ENCODE results near the gene RAP1GAP. TPM values are rescaled to one million over a fixed set of nuclear protein-coding genes. Genes with fewer than 3 reads are reported as not detected.

The RAP1GAP gene
- total and polyA plus RNA-seq, 4 donors: 8.6 to 23.1 (median 11.3) TPM

GRCh38 chr1:21623410-21623961 is 45.7 kb downstream of the RAP1GAP start:
- peaks cover 21 to 49% (median 46%) of the 10 kb centered on the region in 4 donors for H3K4me1 ChIP-seq (ENCODE audit: control insufficient read depth in 4 of 4, insufficient read depth in 4 of 4, low read length in 3 of 4)
- H3K36me3 ChIP-seq (ENCODE audit: control insufficient read depth in 4 of 4, insufficient read depth in 3 of 4, low read depth in 1 of 4, low read length in 3 of 4): no peaks in the 10 kb centered on the region
- H3K27me3 ChIP-seq (ENCODE audit: control insufficient read depth in 4 of 4, insufficient read depth in 4 of 4, low read length in 3 of 4): no peaks in the 10 kb centered on the region
- WGBS: 31% methylated on average over 10 of the region's 10 CpGs
- no peaks in the 10 kb centered on the region for H3K9me3 ChIP-seq (ENCODE audit: control insufficient read depth in 4 of 4, low read length in 3 of 4)
- peak; percentile 68 for DNase-seq (ENCODE audit: low spot score)
- TF ChIP-seq HNF4G (IDR thresholded peaks at IDR 0.05) (no peak), TAF1 (conservative IDR thresholded peaks at IDR 0.05) (no peak), FOXA2 (IDR thresholded peaks at IDR 0.05) (peak; percentile 83), RXRA (IDR thresholded peaks at IDR 0.05) (peak; percentile 35 to 88), RAD21 (IDR thresholded peaks at IDR 0.05) (peak in 1 of 2 donors; percentile 32), GABPA (IDR thresholded peaks at IDR 0.05 in 1 of 2, conservative IDR thresholded peaks at IDR 0.05 in 1 of 2) (peak in 1 of 2 donors; percentile 71), REST (IDR thresholded peaks at IDR 0.05) (peak; percentile 89), SP1 (IDR thresholded peaks at IDR 0.05) (peak; percentile 86), FOXA1 (IDR thresholded peaks at IDR 0.05) (peak; percentile 71), NR2F2 (IDR thresholded peaks at IDR 0.05) (no peak), HNF4A (conservative IDR thresholded peaks at IDR 0.05) (peak; percentile 47 to 70), EGR1 (IDR thresholded peaks at IDR 0.05; ENCODE audit: low read depth in 2 of 2) (peak in 1 of 2 donors; percentile 82), JUND (IDR thresholded peaks at IDR 0.05) (peak in 1 of 2 donors; percentile 73), YY1 (IDR thresholded peaks at IDR 0.05) (peak; percentile 93), MAX (IDR thresholded peaks at IDR 0.05) (peak; percentile 91)
- TF ChIP-seq, protein P1, sequence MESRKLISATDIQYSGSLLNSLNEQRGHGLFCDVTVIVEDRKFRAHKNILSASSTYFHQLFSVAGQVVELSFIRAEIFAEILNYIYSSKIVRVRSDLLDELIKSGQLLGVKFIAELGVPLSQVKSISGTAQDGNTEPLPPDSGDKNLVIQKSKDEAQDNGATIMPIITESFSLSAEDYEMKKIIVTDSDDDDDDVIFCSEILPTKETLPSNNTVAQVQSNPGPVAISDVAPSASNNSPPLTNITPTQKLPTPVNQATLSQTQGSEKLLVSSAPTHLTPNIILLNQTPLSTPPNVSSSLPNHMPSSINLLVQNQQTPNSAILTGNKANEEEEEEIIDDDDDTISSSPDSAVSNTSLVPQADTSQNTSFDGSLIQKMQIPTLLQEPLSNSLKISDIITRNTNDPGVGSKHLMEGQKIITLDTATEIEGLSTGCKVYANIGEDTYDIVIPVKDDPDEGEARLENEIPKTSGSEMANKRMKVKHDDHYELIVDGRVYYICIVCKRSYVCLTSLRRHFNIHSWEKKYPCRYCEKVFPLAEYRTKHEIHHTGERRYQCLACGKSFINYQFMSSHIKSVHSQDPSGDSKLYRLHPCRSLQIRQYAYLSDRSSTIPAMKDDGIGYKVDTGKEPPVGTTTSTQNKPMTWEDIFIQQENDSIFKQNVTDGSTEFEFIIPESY (IDR thresholded peaks at IDR 0.05): no peak
- TF ChIP-seq, protein P2, sequence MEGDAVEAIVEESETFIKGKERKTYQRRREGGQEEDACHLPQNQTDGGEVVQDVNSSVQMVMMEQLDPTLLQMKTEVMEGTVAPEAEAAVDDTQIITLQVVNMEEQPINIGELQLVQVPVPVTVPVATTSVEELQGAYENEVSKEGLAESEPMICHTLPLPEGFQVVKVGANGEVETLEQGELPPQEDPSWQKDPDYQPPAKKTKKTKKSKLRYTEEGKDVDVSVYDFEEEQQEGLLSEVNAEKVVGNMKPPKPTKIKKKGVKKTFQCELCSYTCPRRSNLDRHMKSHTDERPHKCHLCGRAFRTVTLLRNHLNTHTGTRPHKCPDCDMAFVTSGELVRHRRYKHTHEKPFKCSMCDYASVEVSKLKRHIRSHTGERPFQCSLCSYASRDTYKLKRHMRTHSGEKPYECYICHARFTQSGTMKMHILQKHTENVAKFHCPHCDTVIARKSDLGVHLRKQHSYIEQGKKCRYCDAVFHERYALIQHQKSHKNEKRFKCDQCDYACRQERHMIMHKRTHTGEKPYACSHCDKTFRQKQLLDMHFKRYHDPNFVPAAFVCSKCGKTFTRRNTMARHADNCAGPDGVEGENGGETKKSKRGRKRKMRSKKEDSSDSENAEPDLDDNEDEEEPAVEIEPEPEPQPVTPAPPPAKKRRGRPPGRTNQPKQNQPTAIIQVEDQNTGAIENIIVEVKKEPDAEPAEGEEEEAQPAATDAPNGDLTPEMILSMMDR (IDR thresholded peaks at IDR 0.05; ENCODE audit: low read depth, low read length, missing input control): no peak
- TF ChIP-seq, protein P3, sequence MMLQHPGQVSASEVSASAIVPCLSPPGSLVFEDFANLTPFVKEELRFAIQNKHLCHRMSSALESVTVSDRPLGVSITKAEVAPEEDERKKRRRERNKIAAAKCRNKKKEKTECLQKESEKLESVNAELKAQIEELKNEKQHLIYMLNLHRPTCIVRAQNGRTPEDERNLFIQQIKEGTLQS (IDR thresholded peaks at IDR 0.05): no peak
- H3K27ac ChIP-seq (ENCODE audit: low read depth in 1 of 2, low read length in 2 of 2): peak overlapping the region; percentile 78 to 91
- peak overlapping the region; percentile 0 to 51 (median 1) for H3K4me3 ChIP-seq (ENCODE audit: low read depth in 1 of 3, low read length in 3 of 3)
- peak overlapping the region; percentile 6 to 53 for H3K9ac ChIP-seq (ENCODE audit: low read depth in 1 of 2, low read length in 2 of 2)

All from liver (tissue), 9 donors.